IMR-90 (cell line): ENCODE measurements around the gene ZNF57. TPM values are rescaled to one million over a fixed set of nuclear protein-coding genes. Genes with fewer than 3 reads are reported as not detected.

Experiments used
- ATAC-seq: fragments of 200-7000 bp; cut with Tn5 transposase; 2 replicates; pipeline ENCODE4 v1.9.1; 2020; ENCODE audit warnings: low read depth, mild to moderate bottlenecking, moderate library complexity
- BruUV-seq: library from RNA; stranded (reverse); fragments of 400-500 nt; replicated peaks from 2 replicates; lab custom pipeline; 2021; lab: Mats Ljungman, UMichigan
- CTCF ChIA-PET: fragments of 300-600 bp; formaldehyde crosslinking; extraction: SDS; loops from one replicate; lab custom pipeline; 2021; ENCODE audit warnings: antibody characterized with exemption; lab: Yijun Ruan, JAX
- POLR2A ChIA-PET: fragments of 300-600 bp; sonication (Branson Sonifier 250); formaldehyde crosslinking; loops from one replicate; lab custom pipeline; 2022; ENCODE audit warnings: antibody characterized with exemption; ENCODE audit not compliant: unreplicated experiment; lab: Charles Lee
- DNase-seq: peaks from one replicate; pipeline ENCODE4 v3.0.0; 2013
- H2AFZ ChIP-seq: replicated peaks from 2 replicates; pipeline ENCODE3; 2013; ENCODE audit warnings: low read length, mild to moderate bottlenecking; ENCODE audit not compliant: poor library complexity
- H2AK5ac ChIP-seq: 2 replicates; pipeline ENCODE4 v1.6.1; 2013; ENCODE audit warnings: low read depth, low read length, inconsistent platforms
- H2AK9ac ChIP-seq: replicated peaks from 2 replicates; pipeline ENCODE3; 2013; ENCODE audit warnings: mild to moderate bottlenecking, low read depth, low read length, moderate library complexity; ENCODE audit not compliant: poor library complexity
- H2BK120ac ChIP-seq: 2 replicates; pipeline ENCODE4 v1.6.1; 2013; ENCODE audit warnings: low read depth, low read length, inconsistent platforms
- H2BK15ac ChIP-seq: 3 replicates; pipeline ENCODE4 v1.6.1; 2013; ENCODE audit warnings: low read depth, low read length, inconsistent platforms
- H2BK20ac ChIP-seq: 2 replicates; pipeline ENCODE4 v1.6.1; 2013; ENCODE audit warnings: low read depth, mild to moderate bottlenecking, inconsistent platforms, low read length, moderate library complexity
- H2BK5ac ChIP-seq: 2 replicates; pipeline ENCODE4 v1.6.1; 2013; ENCODE audit warnings: mild to moderate bottlenecking, low read depth, low read length, inconsistent platforms; ENCODE audit not compliant: poor library complexity, severe bottlenecking
- H3K14ac ChIP-seq: replicated peaks from 2 replicates; pipeline ENCODE4 v1.6.1; 2013; ENCODE audit warnings: low read depth, low read length, inconsistent platforms
- H3K18ac ChIP-seq: 2 replicates; pipeline ENCODE4 v1.6.1; 2013; ENCODE audit warnings: low read depth, low read length, control low read depth
- H3K23ac ChIP-seq: 2 replicates; pipeline ENCODE4 v1.6.1; 2013; ENCODE audit warnings: low read depth, low read length, inconsistent platforms
- H3K27ac ChIP-seq: 2 replicates; pipeline ENCODE4 v1.5.1; 2013; ENCODE audit warnings: mild to moderate bottlenecking, control low read depth, low read length; ENCODE audit not compliant: insufficient read depth
- H3K27me3 ChIP-seq: 2 replicates; pipeline ENCODE4 v1.6.1; 2013; ENCODE audit warnings: low read length; ENCODE audit not compliant: control insufficient read depth, insufficient read depth
- H3K36me3 ChIP-seq: 2 replicates; pipeline ENCODE4 v1.6.1; 2013; ENCODE audit warnings: low read length, mixed read lengths; ENCODE audit not compliant: control insufficient read depth, insufficient read depth
- H3K4ac ChIP-seq: 2 replicates; pipeline ENCODE4 v1.6.1; 2013; ENCODE audit warnings: low read depth, low read length, inconsistent platforms
- H3K4me1 ChIP-seq: 2 replicates; pipeline ENCODE4 v1.6.1; 2013; ENCODE audit warnings: low read length, mixed read lengths; ENCODE audit not compliant: control insufficient read depth, insufficient read depth
- H3K4me2 ChIP-seq: 2 replicates; pipeline ENCODE4 v1.6.1; 2013; ENCODE audit warnings: low read depth, mild to moderate bottlenecking, control low read depth, low read length, moderate library complexity
- H3K4me3 ChIP-seq: 2 replicates; pipeline ENCODE4 v1.5.1; 2013; ENCODE audit warnings: low read depth, mild to moderate bottlenecking, control low read depth, low read length, moderate library complexity; ENCODE audit not compliant: insufficient read depth
- H3K56ac ChIP-seq: 2 replicates; pipeline ENCODE4 v1.6.1; 2013; ENCODE audit warnings: low read length, inconsistent platforms; ENCODE audit not compliant: insufficient read depth; ENCODE audit errors: extremely low read depth
- H3K79me1 ChIP-seq, 2 experiments: 2 replicates each; pipeline ENCODE4 v1.6.1; 2013; ENCODE audit warnings: low read length in 2 of 2, inconsistent platforms in 1 of 2, low read depth in 1 of 2
- H3K9ac ChIP-seq: 2 replicates; pipeline ENCODE4 v1.6.1; 2013; ENCODE audit warnings: low read depth, low read length, control low read depth
- H3K9me1 ChIP-seq: 2 replicates; pipeline ENCODE4 v1.6.1; 2013; ENCODE audit warnings: low read length, inconsistent platforms; ENCODE audit not compliant: insufficient read depth
- H3K9me3 ChIP-seq: 2 replicates; pipeline ENCODE4 v1.6.1; 2013; ENCODE audit warnings: low read length; ENCODE audit not compliant: control insufficient read depth, insufficient read depth
- H4K20me1 ChIP-seq: 2 replicates; pipeline ENCODE4 v1.6.1; 2013; ENCODE audit warnings: low read length, inconsistent platforms; ENCODE audit not compliant: insufficient read depth
- H4K5ac ChIP-seq: 2 replicates; pipeline ENCODE4 v1.6.1; 2013; ENCODE audit warnings: mild to moderate bottlenecking, low read depth, low read length, control low read depth
- H4K8ac ChIP-seq, 2 experiments: 2 replicates each; pipeline ENCODE4 v1.6.1; 2013; ENCODE audit warnings: low read depth in 2 of 2, low read length in 2 of 2, control low read depth in 1 of 2, inconsistent platforms in 1 of 2
- H4K91ac ChIP-seq: 2 replicates; pipeline ENCODE4 v1.6.1; 2013; ENCODE audit warnings: low read depth, low read length, inconsistent platforms; ENCODE audit not compliant: insufficient read depth
- RFX5 ChIP-seq: IDR thresholded peaks from 2 replicates; pipeline ENCODE4 v1.8.0; 2012; ENCODE audit warnings: low read depth, mild to moderate bottlenecking, low read length, moderate library complexity
- WGBS, 2 experiments: methylation state at CpG; one replicate each; pipeline versions ENCODE4 v1.1.5 to v1.1.7; 2013; ENCODE audit warnings: missing lambda C conversion rate in 2 of 2; ENCODE audit not compliant: insufficient read length in 1 of 2; ENCODE audit errors: extremely low coverage in 2 of 2; 5-methylcytosine and 5-hydroxymethylcytosine counted together
- dilution Hi-C: fragments of 300-500 bp; cut with HindIII; formaldehyde crosslinking; loops from one replicate; pipeline ENCODE4 v1.14.3; 2018; ENCODE audit warnings: low sequenced_read_pairs; ENCODE audit not compliant: unreplicated experiment
- in situ Hi-C: fragments of 300-500 bp; cut with MboI; formaldehyde crosslinking; loops from 3 replicates; pipeline ENCODE4 v1.14.3; 2019; ENCODE audit warnings: low sequenced_read_pairs, inconsistent platforms, mixed read lengths
- intact Hi-C: fragments of 100-400 bp; cut with micrococcal nuclease; formaldehyde crosslinking; loops from 2 replicates; pipeline ENCODE4 v1.10.0; 2022
- polyA plus RNA-seq, 3 experiments: library from polyadenylated mRNA; depleted of rRNA; stranded (reverse); fragments of >200 nt; gene quantifications; 2 replicates each; pipeline ENCODE4 v1.2.3, GENCODE V29; 2012; ENCODE audit warnings: low replicate concordance in 1 of 3
- total RNA-seq: library from RNA; depleted of rRNA; stranded (reverse); fragments of >200 nt; gene quantifications from 2 replicates; pipeline ENCODE4 v1.2.3, GENCODE V29; 2012

The ZNF57 gene
- total and polyA plus RNA-seq, 2 of the 4 experiments (the other 2 are of a cell fraction), result 2.2 to 8.6 TPM

DNA sequence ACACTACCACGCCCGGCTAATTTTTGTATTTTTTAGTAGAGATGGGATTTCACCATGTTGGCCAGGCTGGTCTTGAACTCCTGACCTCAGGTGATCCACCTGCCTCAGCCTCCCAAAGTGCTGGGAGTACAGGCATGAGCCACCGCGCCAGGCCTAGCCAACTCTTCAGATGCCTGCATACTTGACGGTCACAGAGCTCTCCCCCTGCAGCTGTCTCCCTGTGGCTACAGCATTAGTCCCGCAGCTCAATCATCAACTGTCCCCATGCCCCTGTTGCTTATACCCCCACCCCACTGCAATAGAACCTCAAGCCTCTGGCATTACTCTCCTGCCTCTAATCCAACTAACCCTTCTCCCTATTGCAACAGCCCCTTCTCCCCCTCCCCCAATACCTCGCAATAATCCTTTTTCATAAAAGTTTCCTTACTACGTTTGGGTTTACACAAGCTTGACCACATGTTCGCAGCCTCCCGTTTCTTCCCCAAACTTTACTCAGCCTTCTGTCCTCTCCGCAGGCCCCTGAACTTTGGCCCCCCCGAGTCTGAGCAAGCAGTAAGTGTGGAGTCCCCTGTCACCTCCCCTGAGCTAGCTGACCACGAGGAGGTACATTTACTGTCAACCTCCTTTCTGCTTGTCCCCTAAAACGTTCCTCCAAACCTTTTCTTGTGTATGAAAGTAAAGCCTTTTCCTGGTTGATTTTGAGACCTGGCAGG, 42.4 kb downstream of the ZNF57 start:
- Histone ChIP-seq H3K36me3 (peaks cover 6% of the 10 kb centered on the region; the same call in 1 of the 2 replicates), H2BK15ac (no peak overlapping the region), H2AK5ac (no peak overlapping the region), H3K9me3 (peaks cover 2% of the 10 kb centered on the region; the same call in 1 of the 2 replicates), H4K91ac (no peak overlapping the region), H2BK5ac (no peak overlapping the region), H3K27ac (no peak overlapping the region), H4K5ac (no peak overlapping the region), H3K18ac (no peak overlapping the region), H3K4me1 (peaks cover 3% of the 10 kb centered on the region; the same call in 1 of the 2 replicates), H3K14ac (no peak overlapping the region), H4K8ac (no peak overlapping the region), H3K4me2 (no peak overlapping the region), H2AFZ (no peak overlapping the region), H3K23ac (no peak overlapping the region), H3K79me1 (peaks cover 6 to 25% of the 10 kb centered on the region in 2 experiments; a peak in 2 of 4 replicates), H2AK9ac (no peak overlapping the region), H2BK20ac (no peak overlapping the region), H3K4ac (no peak overlapping the region), H3K56ac (no peak overlapping the region), H3K27me3 (no peaks in the 10 kb centered on the region), H2BK120ac (no peak overlapping the region), H3K4me3 (no peak overlapping the region), H4K20me1 (no peaks in the 10 kb centered on the region; the same call in 1 of the 2 replicates), H3K9me1 (no peaks in the 10 kb centered on the region), H3K9ac (no peak overlapping the region)
- no peak for TF ChIP-seq RFX5
- ChIA-PET CTCF (interaction anchor here (0.9 kb wide), 1 partner anchor 9 kb away, joined by 4 read pairs; no protein-coding TSS in a partner anchor), POLR2A (no interaction called here)
- dilution Hi-C loops, result no loop called here
- in situ Hi-C loops, result no loop called here
- intact Hi-C loops, result no loop called here
- no peak for DNase-seq
- 71 to 100% methylated on average over 1 to 3 of the region's 14 CpGs for WGBS, 2 experiments
- ATAC-seq, result no peak
- BruUV-seq, result no TSS peak
